ENCODE results near the gene KDM1A. TPM values are rescaled to one million over a fixed set of nuclear protein-coding genes. Genes with fewer than 3 reads are reported as not detected.

KDM1A gene
- total and polyA plus RNA-seq, 10 of the 15 experiments (the other 5 are each of a cell fraction or from before 2014, with no cell fraction given): 39.2 to 118 (median 98.9) TPM

GRCh38 chr1:23088027-23088426 is 68.8 kb downstream of the KDM1A start:
- H3K36me3 ChIP-seq (ENCODE audit: control insufficient read depth in 2 of 2, insufficient read depth in 2 of 2, low read length in 1 of 2): peaks cover 25 to 34% of the 10 kb centered on the region in 2 experiments
- H3K27ac ChIP-seq (ENCODE audit: control insufficient read depth, insufficient read depth): no peak overlapping the region
- ATAC-seq (no peak), DNase-seq (ENCODE audit: low read depth, low spot score) (no peak), FAIRE-seq (no peak)
- in situ Hi-C loops (cut with MboI) (no loop called here), intact Hi-C loops (cut with micrococcal nuclease; ENCODE audit: unreplicated experiment) (no loop called here)
- SMC1A ChIA-PET (ENCODE audit: uncharacterized antibody, unreplicated experiment): no interaction called here
- no peaks in the 10 kb centered on the region for H3K4me1 ChIP-seq (ENCODE audit: control insufficient read depth, insufficient read depth, low read length)
- no peaks in the 10 kb centered on the region for H3K27me3 ChIP-seq (replicated peaks in 1 of 2; ENCODE audit: control insufficient read depth in 2 of 2, insufficient read depth in 2 of 2, low read length in 1 of 2)
- H4K20me1 ChIP-seq (ENCODE audit: control insufficient read depth, insufficient read depth): no peaks in the 10 kb centered on the region
- RAD21 ChIA-PET (ENCODE audit: unreplicated experiment): interaction anchor here (1.5 to 1.7 kb wide), 2 partner anchors 95 to 98 kb away, joined by 4 to 5 read pairs; no protein-coding TSS in a partner anchor
- no peak overlapping the region for H3K9ac ChIP-seq (ENCODE audit: control insufficient read depth, insufficient read depth, low read length)
- H2AFZ ChIP-seq (ENCODE audit: control insufficient read depth, low read depth, low read length): no peak overlapping the region
- POLR2A ChIA-PET: interaction anchor here (0.5 kb wide), 1 partner anchor 63 kb away, joined by 4 read pairs; no protein-coding TSS in a partner anchor
- 74% methylated on average over 2 of the region's 2 CpGs for WGBS (ENCODE audit: insufficient coverage, insufficient replicate concordance, low lambda C conversion rate, missing lambda C conversion rate)
- no peak overlapping the region for H3K4me3 ChIP-seq
- CTCF ChIA-PET: interaction anchor here (1.8 to 20.3 kb wide), 2 partner anchors 11 to 94 kb away, joined by 7 to 961 read pairs; no protein-coding TSS in a partner anchor
- H3K79me2 ChIP-seq (ENCODE audit: control insufficient read depth, insufficient read depth, low read length): no peaks in the 10 kb centered on the region
- BruUV-seq (replicated peaks): no TSS peak
- H3K9me3 ChIP-seq (replicated peaks; ENCODE audit: control insufficient read depth, insufficient read depth, low read length): no peaks in the 10 kb centered on the region
- no peak overlapping the region for H3K4me2 ChIP-seq (ENCODE audit: control insufficient read depth, insufficient read depth)
- TF ChIP-seq ZNF24 (IDR thresholded peaks at IDR 0.05) (no peak), BACH1 (IDR thresholded peaks at IDR 0.05; ENCODE audit: borderline replicate concordance) (no peak), ZBTB4 (CRISPR knock-in tag; IDR thresholded peaks at IDR 0.05) (no peak), BMI1 (IDR thresholded peaks at IDR 0.05; ENCODE audit: borderline replicate concordance) (no peak), USF2 (IDR thresholded peaks at IDR 0.05; ENCODE audit: borderline replicate concordance, low read depth, low read length) (no peak), IRF5 (IDR thresholded peaks at IDR 0.05; ENCODE audit: borderline replicate concordance) (no peak), CBX3 (IDR thresholded peaks at IDR 0.05; ENCODE audit: borderline replicate concordance, low read depth) (no peak), ZBED1 (IDR thresholded peaks at IDR 0.05; ENCODE audit: borderline replicate concordance) (no peak), SMARCA5 (IDR thresholded peaks at IDR 0.05) (no peak), SMAD5 (IDR thresholded peaks at IDR 0.05; ENCODE audit: low read depth) (no peak), E4F1 (IDR thresholded peaks at IDR 0.05; ENCODE audit: borderline replicate concordance, partially characterized antibody) (no peak), BCL3 (IDR thresholded peaks at IDR 0.05; ENCODE audit: borderline replicate concordance, insufficient read depth, low read depth, low read length, poor library complexity, severe bottlenecking) (no peak)

All from GM12878 (cell line).